Loucy (cell line): Measurements from ENCODE around the gene PTTG1IP.

Source experiments
- H2AFZ ChIP-seq: fragments of 200-600 bp; sonication (generic); 2 replicates; pipeline ENCODE4 v1.6.0; 2016; ENCODE audit warnings: antibody characterized with exemption, mild to moderate bottlenecking, low read length, moderate library complexity
- H3F3A ChIP-seq: fragments of 200-600 bp; 2 replicates; pipeline ENCODE4 v1.6.0; 2016; ENCODE audit warnings: antibody characterized with exemption, low read depth, mild to moderate bottlenecking
- H3K27me3 ChIP-seq: fragments of 200-600 bp; sonication (generic); 2 replicates; pipeline ENCODE4 v1.6.1; 2014; ENCODE audit warnings: low read length, mild to moderate bottlenecking; ENCODE audit not compliant: insufficient read depth, poor library complexity, severe bottlenecking
- H3K36me3 ChIP-seq: fragments of 200-600 bp; sonication (generic); 2 replicates; pipeline ENCODE4 v1.6.1; 2016; ENCODE audit warnings: low read length; ENCODE audit not compliant: insufficient read depth
- H3K4me1 ChIP-seq: fragments of 200-600 bp; sonication (generic); 2 replicates; pipeline ENCODE4 v1.5.1; 2014; ENCODE audit warnings: low read length, mild to moderate bottlenecking; ENCODE audit not compliant: insufficient read depth, poor library complexity, severe bottlenecking
- H3K4me2 ChIP-seq: fragments of 200-600 bp; sonication (generic); 2 replicates; pipeline ENCODE4 v1.6.0; 2014; ENCODE audit warnings: antibody characterized with exemption, low read length, low read depth, mild to moderate bottlenecking; ENCODE audit not compliant: poor library complexity, severe bottlenecking
- H3K4me3 ChIP-seq: fragments of 200-600 bp; sonication (generic); 2 replicates; pipeline ENCODE4 v1.5.1; 2014; ENCODE audit warnings: low read length, mild to moderate bottlenecking, mixed read lengths; ENCODE audit not compliant: poor library complexity, severe bottlenecking
- H3K79me2 ChIP-seq: fragments of 200-600 bp; sonication (generic); 2 replicates; pipeline ENCODE4 v1.6.1; 2014; ENCODE audit warnings: low read length; ENCODE audit not compliant: insufficient read depth
- H3K9ac ChIP-seq: fragments of 200-600 bp; sonication (generic); 2 replicates; pipeline ENCODE4 v1.6.0; 2014; ENCODE audit warnings: mild to moderate bottlenecking, low read depth, low read length, moderate library complexity; ENCODE audit not compliant: poor library complexity, severe bottlenecking
- H3K9me2 ChIP-seq: fragments of 200-600 bp; sonication (generic); replicated peaks from 2 replicates; pipeline ENCODE4 v1.6.1; 2016; ENCODE audit warnings: low read depth, low read length, mixed read lengths
- H3K9me3 ChIP-seq: fragments of 200-600 bp; sonication (generic); 2 replicates; pipeline ENCODE4 v1.6.1; 2014; ENCODE audit warnings: mild to moderate bottlenecking, antibody characterized with exemption, low read length, low read depth; ENCODE audit not compliant: insufficient read depth
- H4K20me1 ChIP-seq: fragments of 200-600 bp; sonication (generic); 2 replicates; pipeline ENCODE4 v1.6.0; 2014; ENCODE audit warnings: antibody characterized with exemption, low read length, mild to moderate bottlenecking; ENCODE audit not compliant: insufficient read depth, poor library complexity, severe bottlenecking
- CTCF ChIP-seq: fragments of 200-600 bp; sonication (generic); conservative IDR thresholded peaks from 2 replicates; pipeline ENCODE4 v1.5.1; 2014; ENCODE audit warnings: mild to moderate bottlenecking, antibody characterized with exemption, low read length
- EZH2phosphoT487 ChIP-seq: fragments of 200-600 bp; IDR thresholded peaks from 2 replicates; pipeline ENCODE4 v1.6.1; 2018; ENCODE audit warnings: antibody characterized with exemption, mild to moderate bottlenecking, moderate library complexity, borderline replicate concordance

Gene PTTG1IP

GRCh38 chr21:44817506-44817880, 56.0 kb downstream of the PTTG1IP start:
- H3K4me2 ChIP-seq = peak overlapping the region; percentile 78
- H3K9me3 ChIP-seq = 0 out of 2 replicates have a peak, but pooled peaks cover 5% of the 10 kb centered on the region
- peak overlapping the region; percentile 92 for H3K4me3 ChIP-seq
- peaks cover 59% of the 10 kb centered on the region for H3K79me2 ChIP-seq
- peak overlapping the region; percentile 92 for H3K9ac ChIP-seq
- no peaks in the 10 kb centered on the region for H3K9me2 ChIP-seq
- no peaks in the 10 kb centered on the region for H3K36me3 ChIP-seq
- peaks cover 47% of the 10 kb centered on the region for H4K20me1 ChIP-seq
- H3K27me3 ChIP-seq = no peaks in the 10 kb centered on the region
- H2AFZ ChIP-seq = no peak overlapping the region
- H3K4me1 ChIP-seq = peaks cover 16% of the 10 kb centered on the region
- no peaks in the 10 kb centered on the region for H3F3A ChIP-seq
- TF ChIP-seq EZH2phosphoT487 = no peak
- TF ChIP-seq CTCF = no peak

DNA sequence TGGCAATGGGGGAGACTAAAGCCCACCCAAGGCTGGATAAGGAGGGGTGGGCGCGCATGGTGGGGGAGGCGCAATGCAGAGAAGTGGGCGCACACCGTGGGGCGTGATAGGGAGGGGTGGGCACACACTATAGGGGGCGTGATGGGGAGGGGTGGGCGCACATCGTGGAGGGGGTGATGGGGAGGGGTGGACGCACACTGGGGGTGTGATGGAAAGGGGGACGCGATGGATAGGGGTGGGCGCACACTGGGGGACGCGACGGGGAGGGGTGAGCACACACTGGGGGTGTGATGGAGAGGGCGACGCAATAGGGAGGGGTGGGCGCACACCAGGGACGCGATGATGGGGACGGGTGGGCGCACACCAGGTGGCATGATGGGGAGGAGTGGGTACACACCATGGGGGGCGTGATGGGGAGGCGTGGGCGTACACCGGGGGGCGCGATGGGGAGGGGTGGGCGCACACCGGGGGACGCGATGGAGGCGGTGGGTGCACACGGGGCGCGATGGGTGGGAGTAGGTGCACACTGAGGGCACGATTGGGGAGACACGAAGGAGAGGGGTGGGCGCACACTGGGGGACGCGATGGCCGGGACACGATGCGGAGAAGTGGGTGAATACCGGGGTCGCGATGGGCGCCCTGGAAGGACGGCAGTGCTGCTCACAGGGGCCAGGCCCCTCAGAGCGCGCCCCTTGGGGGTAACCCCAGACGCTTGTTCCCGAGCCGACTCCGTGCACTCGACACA, 56.6 kb downstream of the PTTG1IP start:
- peaks cover 53% of the 10 kb centered on the region for H4K20me1 ChIP-seq

GRCh38 chr21:44815852-44816628, 57.5 kb downstream of the PTTG1IP start:
- H3K9ac ChIP-seq = peak overlapping the region; percentile 24
- peaks cover 18% of the 10 kb centered on the region for H3K4me1 ChIP-seq
- H3F3A ChIP-seq = no peaks in the 10 kb centered on the region
- peaks cover 4% of the 10 kb centered on the region; the same call in 1 of the 2 replicates for H3K36me3 ChIP-seq
- peak overlapping the region; percentile 64 for H3K4me3 ChIP-seq
- H3K9me3 ChIP-seq = no peaks in the 10 kb centered on the region
- H2AFZ ChIP-seq = no peak overlapping the region
- TF ChIP-seq EZH2phosphoT487 (no peak), CTCF (no peak)
- H3K9me2 ChIP-seq = no peaks in the 10 kb centered on the region
- H3K4me2 ChIP-seq = peak overlapping the region; percentile 78
- no peaks in the 10 kb centered on the region for H3K27me3 ChIP-seq
- H4K20me1 ChIP-seq = peaks cover 62% of the 10 kb centered on the region
- peaks cover 74% of the 10 kb centered on the region for H3K79me2 ChIP-seq

More for the DNA sequence above, 56.6 kb downstream of the PTTG1IP start:
- TF ChIP-seq CTCF (no peak), EZH2phosphoT487 (no peak)
- Histone ChIP-seq H3K9ac (peak overlapping the region; percentile 92), H3K9me2 (no peaks in the 10 kb centered on the region), H3K79me2 (peaks cover 65% of the 10 kb centered on the region), H3K4me3 (peak overlapping the region; percentile 92), H3K4me1 (peaks cover 16% of the 10 kb centered on the region), H3F3A (no peaks in the 10 kb centered on the region), H3K36me3 (no peaks in the 10 kb centered on the region), H3K27me3 (no peaks in the 10 kb centered on the region), H2AFZ (no peak overlapping the region), H3K9me3 (0 out of 2 replicates have a peak, but pooled peaks cover 3% of the 10 kb centered on the region), H3K4me2 (peak overlapping the region; percentile 78)
